SK-N-SH (cell line): ENCODE data around the gene CCSER1. TPM values are rescaled to one million over a fixed set of nuclear protein-coding genes. Genes with fewer than 3 reads are reported as not detected.

Experiments
- CTCF ChIA-PET: fragments of 300-600, 350-600 bp; formaldehyde crosslinking; extraction: SDS; loops from one replicate; lab custom pipeline; 2021; lab: Yijun Ruan, JAX
- POLR2A ChIA-PET: fragments of 350-600 bp; sonication (Branson Sonifier 250); formaldehyde crosslinking; extraction: SDS; loops from one replicate; lab custom pipeline; 2020; ENCODE audit warnings: antibody characterized with exemption, inconsistent platforms; lab: Yijun Ruan, JAX
- DNase-seq: peaks from one replicate; pipeline ENCODE4 v3.0.0; 2012
- H2AFZ ChIP-seq: fragments of 200-600 bp; sonication (generic); 2 replicates; pipeline ENCODE4 v1.8.1; 2016; ENCODE audit warnings: antibody characterized with exemption, mild to moderate bottlenecking, low read depth
- H3F3A ChIP-seq: fragments of 200-600 bp; sonication (generic); replicated peaks from 2 replicates; pipeline ENCODE3; 2016; ENCODE audit warnings: antibody characterized with exemption, mild to moderate bottlenecking; ENCODE audit not compliant: insufficient read depth
- H3K27ac ChIP-seq, 2 experiments: fragments of 200-500 bp in 1 of 2; fragments of 200-600 bp in 1 of 2; sonication (Bioruptor generic) in 1 of 2; sonication (generic), shearing (Covaris generic) in 1 of 2; 2 replicates each; pipeline versions ENCODE4 v1.5.1 to v1.6.1; 2014 to 2016; ENCODE audit warnings: low read depth in 2 of 2, inconsistent platforms in 1 of 2, low read length in 1 of 2, mild to moderate bottlenecking in 1 of 2, mixed read lengths in 1 of 2
- H3K27me3 ChIP-seq: fragments of 200-600 bp; sonication (generic), shearing (Covaris generic); 2 replicates; pipeline ENCODE4 v1.6.1; 2016; ENCODE audit warnings: mixed run types; ENCODE audit not compliant: insufficient read depth
- H3K36me3 ChIP-seq, 2 experiments: fragments of 200-500 bp in 1 of 2; fragments of 200-600 bp in 1 of 2; sonication (Bioruptor generic) in 1 of 2; sonication (generic) in 1 of 2; replicated peaks in 1 of 2; 2 replicates each; pipeline versions ENCODE3 to v1.5.1; 2014 to 2016; ENCODE audit warnings: low read length in 1 of 2, mild to moderate bottlenecking in 1 of 2; ENCODE audit not compliant: insufficient read depth in 2 of 2, control insufficient read depth in 1 of 2
- H3K4me1 ChIP-seq, 2 experiments: fragments of 200-500 bp in 1 of 2; fragments of 200-600 bp in 1 of 2; sonication (Bioruptor generic) in 1 of 2; sonication (generic), shearing (Covaris generic) in 1 of 2; 2 replicates each; pipeline versions ENCODE4 v1.5.1 to v1.6.1; 2014 to 2016; ENCODE audit warnings: low read depth in 1 of 2, low read length in 1 of 2, mixed run types in 1 of 2; ENCODE audit not compliant: insufficient read depth in 2 of 2, control insufficient read depth in 1 of 2
- H3K4me2 ChIP-seq: fragments of 200-600 bp; sonication (generic), shearing (Covaris generic); 2 replicates; pipeline ENCODE4 v1.6.1; 2017; ENCODE audit warnings: mixed run types
- H3K4me3 ChIP-seq, 2 experiments: fragments of 200-500 bp in 1 of 2; fragments of 200-600 bp in 1 of 2; sonication (Bioruptor generic) in 1 of 2; sonication (generic), shearing (Covaris generic) in 1 of 2; 2 replicates each; pipeline versions ENCODE4 v1.5.1 to v1.8.1; 2014 to 2016; ENCODE audit warnings: low read depth in 2 of 2, inconsistent platforms in 1 of 2, low read length in 1 of 2, mild to moderate bottlenecking in 1 of 2, mixed read lengths in 1 of 2, moderate library complexity in 1 of 2
- H3K79me2 ChIP-seq: fragments of 200-600 bp; sonication (generic); 2 replicates; pipeline ENCODE4 v1.8.1; 2017; ENCODE audit warnings: mild to moderate bottlenecking; ENCODE audit not compliant: insufficient read depth
- H3K9ac ChIP-seq: fragments of 200-600 bp; sonication (generic); 2 replicates; pipeline ENCODE4 v1.6.1; 2017; ENCODE audit warnings: mixed run types
- H3K9me2 ChIP-seq: fragments of 200-600 bp; sonication (generic); 2 replicates; pipeline ENCODE4 v1.6.1; 2017; ENCODE audit warnings: mixed run types
- H3K9me3 ChIP-seq: fragments of 200-600 bp; sonication (generic); 2 replicates; pipeline ENCODE4 v1.6.1; 2017; ENCODE audit warnings: mixed run types, mild to moderate bottlenecking, moderate library complexity
- H4K20me1 ChIP-seq: fragments of 200-600 bp; sonication (generic); 2 replicates; pipeline ENCODE4 v1.6.1; 2017; ENCODE audit warnings: mild to moderate bottlenecking, mixed run types; ENCODE audit not compliant: insufficient read depth
- CHD2 ChIP-seq: fragments of 150-350 bp; IDR thresholded peaks from 2 replicates; pipeline ENCODE4 v1.6.1; 2018; ENCODE audit warnings: low read length; ENCODE audit not compliant: partially characterized antibody
- ELF1 ChIP-seq: IDR thresholded peaks from 2 replicates; pipeline ENCODE4 v1.4.0; 2012
- EZH2phosphoT487 ChIP-seq: fragments of 200-600 bp; sonication (generic); IDR thresholded peaks from 2 replicates; pipeline ENCODE4 v1.6.1; 2017; ENCODE audit warnings: low read depth, mixed run types, mild to moderate bottlenecking, antibody characterized with exemption, moderate library complexity, borderline replicate concordance
- FOSL2 ChIP-seq: IDR thresholded peaks from 2 replicates; pipeline ENCODE4 v1.4.0; 2012; ENCODE audit warnings: low read depth, mild to moderate bottlenecking, moderate library complexity, borderline replicate concordance
- FOXJ3 ChIP-seq: sonication (generic); formaldehyde crosslinking; IDR thresholded peaks from 2 replicates; pipeline ENCODE4 v1.5.1; 2020; ENCODE audit warnings: mild to moderate bottlenecking, missing genetic modification reagents
- GATA2 ChIP-seq: sonication (generic); formaldehyde crosslinking; IDR thresholded peaks from 2 replicates; pipeline ENCODE4 v1.5.0; 2020; ENCODE audit warnings: mild to moderate bottlenecking, missing genetic modification reagents
- JUND ChIP-seq: IDR thresholded peaks from 2 replicates; pipeline ENCODE4 v1.4.0; 2012
- MXI1 ChIP-seq: IDR thresholded peaks from 2 replicates; pipeline ENCODE4 v1.6.1; 2012; ENCODE audit warnings: mild to moderate bottlenecking, low read depth, low read length, improper control_type of control experiment
- NRF1 ChIP-seq: IDR thresholded peaks from 2 replicates; pipeline ENCODE4 v1.6.1; 2012; ENCODE audit warnings: low read depth, mild to moderate bottlenecking, low read length
- PBX3 ChIP-seq: IDR thresholded peaks from 2 replicates; pipeline ENCODE4; 2012
- POLR2AphosphoS5 ChIP-seq: IDR thresholded peaks from 2 replicates; pipeline ENCODE4 v1.6.1; 2012; ENCODE audit warnings: low read depth, low read length
- RCOR1 ChIP-seq: fragments of 150-350 bp; IDR thresholded peaks from 2 replicates; pipeline ENCODE4 v1.6.1; 2017; ENCODE audit warnings: antibody characterized with exemption, low read length
- SIN3A ChIP-seq: IDR thresholded peaks from 2 replicates; pipeline ENCODE4 v1.6.1; 2012; ENCODE audit warnings: low read depth, mild to moderate bottlenecking, low read length, moderate library complexity, borderline replicate concordance
- SMC3 ChIP-seq: IDR thresholded peaks from 2 replicates; pipeline ENCODE4 v1.6.1; 2012; ENCODE audit warnings: low read depth, low read length, improper control_type of control experiment
- TCF12 ChIP-seq: IDR thresholded peaks from 2 replicates; pipeline ENCODE4 v1.4.0; 2012
- TEAD4 ChIP-seq: IDR thresholded peaks from 2 replicates; pipeline ENCODE4 v1.4.0; 2012; ENCODE audit warnings: mild to moderate bottlenecking, borderline replicate concordance; ENCODE audit not compliant: insufficient read depth
- USF1 ChIP-seq: IDR thresholded peaks from 2 replicates; pipeline ENCODE4 v1.4.0; 2012; ENCODE audit warnings: low read depth, borderline replicate concordance
- WGBS: methylation state at CpG from one replicate; pipeline ENCODE4 v1.1.6; 2017; ENCODE audit warnings: low lambda C conversion rate; 5-methylcytosine and 5-hydroxymethylcytosine counted together
- polyA plus RNA-seq, 3 experiments: library from polyadenylated mRNA; depleted of rRNA; stranded (reverse); fragments of >200 nt; gene quantifications; 2 replicates each; pipeline ENCODE4 v1.2.3, GENCODE V29; 2012
- TF ChIP-seq, protein P1 (sequence below): IDR thresholded peaks from 2 replicates; pipeline ENCODE4 v1.4.0; 2012; ENCODE audit warnings: low read depth, borderline replicate concordance
- TF ChIP-seq, protein P2 (sequence below): fragments of 150-350 bp; IDR thresholded peaks from 2 replicates; pipeline ENCODE4 v1.6.1; 2016; ENCODE audit warnings: mild to moderate bottlenecking, low read depth, low read length
- TF ChIP-seq, protein P3 (sequence below): fragments of 150-350 bp; IDR thresholded peaks from 2 replicates; pipeline ENCODE4 v1.6.1; 2017; ENCODE audit warnings: antibody characterized with exemption, low read length, low read depth, borderline replicate concordance

The CCSER1 gene
- polyA plus RNA-seq, 1 of the 3 experiments (the other 2 are of a cell fraction) = 0.05 TPM

GRCh38 chr4:91369116-91369515 lies 1241.9 kb downstream of the CCSER1 start:
- no peak for DNase-seq
- Histone ChIP-seq H4K20me1 (no peaks in the 10 kb centered on the region), H3K4me1 (no peaks in the 10 kb centered on the region), H3K9me2 (peaks cover 4% of the 10 kb centered on the region; the same call in 1 of the 2 replicates), H3K27ac (no peak overlapping the region), H3K36me3 (no peaks in the 10 kb centered on the region), H3K4me2 (no peak overlapping the region), H3F3A (no peaks in the 10 kb centered on the region), H3K4me3 (no peak overlapping the region), H3K79me2 (no peaks in the 10 kb centered on the region), H3K9ac (no peak overlapping the region), H2AFZ (no peak overlapping the region), H3K9me3 (no peaks in the 10 kb centered on the region), H3K27me3 (no peaks in the 10 kb centered on the region)
- no peak for TF ChIP-seq FOXJ3 (CRISPR knock-in tag)
- no peak for TF ChIP-seq CHD2
- no peak for TF ChIP-seq SIN3A
- no peak for TF ChIP-seq NRF1
- no peak for TF ChIP-seq RCOR1
- TF ChIP-seq USF1 = no peak
- no peak for TF ChIP-seq EZH2phosphoT487
- TF ChIP-seq GATA2 (CRISPR knock-in tag) = no peak
- no peak for TF ChIP-seq ELF1
- TF ChIP-seq, protein P1, sequence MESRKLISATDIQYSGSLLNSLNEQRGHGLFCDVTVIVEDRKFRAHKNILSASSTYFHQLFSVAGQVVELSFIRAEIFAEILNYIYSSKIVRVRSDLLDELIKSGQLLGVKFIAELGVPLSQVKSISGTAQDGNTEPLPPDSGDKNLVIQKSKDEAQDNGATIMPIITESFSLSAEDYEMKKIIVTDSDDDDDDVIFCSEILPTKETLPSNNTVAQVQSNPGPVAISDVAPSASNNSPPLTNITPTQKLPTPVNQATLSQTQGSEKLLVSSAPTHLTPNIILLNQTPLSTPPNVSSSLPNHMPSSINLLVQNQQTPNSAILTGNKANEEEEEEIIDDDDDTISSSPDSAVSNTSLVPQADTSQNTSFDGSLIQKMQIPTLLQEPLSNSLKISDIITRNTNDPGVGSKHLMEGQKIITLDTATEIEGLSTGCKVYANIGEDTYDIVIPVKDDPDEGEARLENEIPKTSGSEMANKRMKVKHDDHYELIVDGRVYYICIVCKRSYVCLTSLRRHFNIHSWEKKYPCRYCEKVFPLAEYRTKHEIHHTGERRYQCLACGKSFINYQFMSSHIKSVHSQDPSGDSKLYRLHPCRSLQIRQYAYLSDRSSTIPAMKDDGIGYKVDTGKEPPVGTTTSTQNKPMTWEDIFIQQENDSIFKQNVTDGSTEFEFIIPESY = no peak
- no peak for TF ChIP-seq FOSL2
- no peak for TF ChIP-seq POLR2AphosphoS5
- no peak for TF ChIP-seq SMC3
- no peak for TF ChIP-seq PBX3
- no peak for TF ChIP-seq TEAD4
- no peak for TF ChIP-seq JUND
- TF ChIP-seq, protein P2, sequence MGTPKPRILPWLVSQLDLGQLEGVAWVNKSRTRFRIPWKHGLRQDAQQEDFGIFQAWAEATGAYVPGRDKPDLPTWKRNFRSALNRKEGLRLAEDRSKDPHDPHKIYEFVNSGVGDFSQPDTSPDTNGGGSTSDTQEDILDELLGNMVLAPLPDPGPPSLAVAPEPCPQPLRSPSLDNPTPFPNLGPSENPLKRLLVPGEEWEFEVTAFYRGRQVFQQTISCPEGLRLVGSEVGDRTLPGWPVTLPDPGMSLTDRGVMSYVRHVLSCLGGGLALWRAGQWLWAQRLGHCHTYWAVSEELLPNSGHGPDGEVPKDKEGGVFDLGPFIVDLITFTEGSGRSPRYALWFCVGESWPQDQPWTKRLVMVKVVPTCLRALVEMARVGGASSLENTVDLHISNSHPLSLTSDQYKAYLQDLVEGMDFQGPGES = no peak
- TF ChIP-seq, protein P3, sequence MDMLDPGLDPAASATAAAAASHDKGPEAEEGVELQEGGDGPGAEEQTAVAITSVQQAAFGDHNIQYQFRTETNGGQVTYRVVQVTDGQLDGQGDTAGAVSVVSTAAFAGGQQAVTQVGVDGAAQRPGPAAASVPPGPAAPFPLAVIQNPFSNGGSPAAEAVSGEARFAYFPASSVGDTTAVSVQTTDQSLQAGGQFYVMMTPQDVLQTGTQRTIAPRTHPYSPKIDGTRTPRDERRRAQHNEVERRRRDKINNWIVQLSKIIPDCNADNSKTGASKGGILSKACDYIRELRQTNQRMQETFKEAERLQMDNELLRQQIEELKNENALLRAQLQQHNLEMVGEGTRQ = no peak
- no peak for TF ChIP-seq MXI1
- TF ChIP-seq TCF12 = no peak
- ChIA-PET CTCF (no interaction called here), POLR2A (no interaction called here)
- 78% methylated on average over 3 of the region's 3 CpGs for WGBS
